HG03342 (cell line): Measurements from ENCODE around the gene COBLL1.
"Not testable (repeated sequence)": the region's sequence is repeated elsewhere in the genome, so short reads cannot be mapped to it uniquely, and the experiment has no call there.

Experiments used
- ATAC-seq: cut with Tn5 transposase; IDR thresholded peaks from one replicate; pipeline ENCODE4 v1.9.1; 2021; ENCODE audit warnings: mild to moderate bottlenecking, moderate library complexity; ENCODE audit not compliant: unreplicated experiment

COBLL1 gene

GRCh38 chr2:164719996-164720941, 121.4 kb downstream of the COBLL1 start:
- ATAC-seq: no peak

GRCh38 chr2:164717000-164717803, 124.4 kb downstream of the COBLL1 start:
- no peak for ATAC-seq

GRCh38 chr2:164714471-164714870, 127.2 kb downstream of the COBLL1 start:
- ATAC-seq: no peak

GRCh38 chr2:164711766-164712138, 129.9 kb downstream of the COBLL1 start:
- ATAC-seq: peak; percentile 61

GRCh38 chr2:164710837-164711765, 130.5 kb downstream of the COBLL1 start:
- ATAC-seq: peak; percentile 32

- ATAC-seq: not testable (repeated sequence)
Measured at GRCh38 chr2:164710252-164710836, 131.3 kb downstream of the COBLL1 start.

- no peak for ATAC-seq
Measured at GRCh38 chr2:164706522-164706921, 135.1 kb downstream of the COBLL1 start.

- no peak for ATAC-seq
Measured at GRCh38 chr2:164705412-164706167, 136.0 kb downstream of the COBLL1 start.

- ATAC-seq: no peak
Measured at GRCh38 chr2:164703915-164704706, 137.5 kb downstream of the COBLL1 start.

- ATAC-seq: no peak
Measured at GRCh38 chr2:164701565-164701964, 140.1 kb downstream of the COBLL1 start.

- ATAC-seq: no peak
Measured at GRCh38 chr2:164700390-164700789, 141.2 kb downstream of the COBLL1 start.

GRCh38 chr2:164697688-164698461, 143.7 kb downstream of the COBLL1 start:
- ATAC-seq: no peak

GRCh38 chr2:164696634-164697033, 145.0 kb downstream of the COBLL1 start:
- ATAC-seq: no peak

GRCh38 chr2:164694275-164694695, 147.3 kb downstream of the COBLL1 start:
- ATAC-seq: no peak

GRCh38 chr2:164693834-164694233, 147.8 kb downstream of the COBLL1 start:
- no peak for ATAC-seq

- no peak for ATAC-seq
Measured at GRCh38 chr2:164693390-164693789, 148.2 kb downstream of the COBLL1 start.

GRCh38 chr2:164692958-164693357, 148.7 kb downstream of the COBLL1 start:
- no peak for ATAC-seq

GRCh38 chr2:164692114-164692513, 149.5 kb downstream of the COBLL1 start:
- no peak for ATAC-seq
